ENCODE measurements around the gene LRRC73. TPM values are rescaled to one million over a fixed set of nuclear protein-coding genes. Genes with fewer than 3 reads are reported as not detected.

LRRC73 gene
- total RNA-seq, 1 experiment from 2014 or later: 0.58 TPM

DNA sequence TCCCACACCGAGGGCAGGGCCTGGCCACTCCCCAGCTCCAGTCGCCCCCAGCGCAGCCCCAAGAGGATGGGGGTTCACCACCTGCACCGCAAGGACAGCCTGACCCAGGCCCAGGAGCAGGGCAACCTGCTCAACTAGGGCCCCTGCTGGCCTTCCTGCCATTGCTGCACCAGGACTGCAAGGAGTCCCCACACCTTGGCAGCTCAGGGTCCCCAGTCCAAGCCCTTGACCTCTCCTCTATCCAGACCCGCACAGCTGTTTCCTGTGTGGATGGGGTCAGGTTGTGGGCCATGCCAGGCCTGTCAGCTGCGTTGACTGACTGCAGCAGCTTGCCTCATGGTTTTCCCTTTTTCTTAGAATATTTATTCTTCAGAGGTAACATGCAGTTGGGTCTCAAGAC, 4.4 kb downstream of the LRRC73 start:
- Histone ChIP-seq H3K27ac (ENCODE audit: low read depth, low read length, poor library complexity, severe bottlenecking) (no peak overlapping the region), H3K4me1 (ENCODE audit: insufficient read depth, low read length, poor library complexity, severe bottlenecking) (no peaks in the 10 kb centered on the region), H3K4me3 (ENCODE audit: low read depth, low read length, poor library complexity, severe bottlenecking) (no peak overlapping the region), H3K9me3 (ENCODE audit: low read depth, low read length, poor library complexity, severe bottlenecking) (no peaks in the 10 kb centered on the region), H3K27me3 (replicated peaks; ENCODE audit: insufficient read depth, low read depth, low read length, poor library complexity) (no peaks in the 10 kb centered on the region), H3K36me3 (ENCODE audit: insufficient read depth, low read length, poor library complexity, severe bottlenecking) (peaks cover 27% of the 10 kb centered on the region)
- POLR2A ChIA-PET (ENCODE audit: low non-redundant PET): interaction anchor here (0.6 kb wide), 1 partner anchor 694 kb away, joined by 3 read pairs; no protein-coding TSS in a partner anchor
- no peak for TF ChIP-seq EZH2 (IDR thresholded peaks at IDR 0.05; ENCODE audit: borderline replicate concordance, low read depth, low read length, poor library complexity, severe bottlenecking)
- TF ChIP-seq, protein P1, sequence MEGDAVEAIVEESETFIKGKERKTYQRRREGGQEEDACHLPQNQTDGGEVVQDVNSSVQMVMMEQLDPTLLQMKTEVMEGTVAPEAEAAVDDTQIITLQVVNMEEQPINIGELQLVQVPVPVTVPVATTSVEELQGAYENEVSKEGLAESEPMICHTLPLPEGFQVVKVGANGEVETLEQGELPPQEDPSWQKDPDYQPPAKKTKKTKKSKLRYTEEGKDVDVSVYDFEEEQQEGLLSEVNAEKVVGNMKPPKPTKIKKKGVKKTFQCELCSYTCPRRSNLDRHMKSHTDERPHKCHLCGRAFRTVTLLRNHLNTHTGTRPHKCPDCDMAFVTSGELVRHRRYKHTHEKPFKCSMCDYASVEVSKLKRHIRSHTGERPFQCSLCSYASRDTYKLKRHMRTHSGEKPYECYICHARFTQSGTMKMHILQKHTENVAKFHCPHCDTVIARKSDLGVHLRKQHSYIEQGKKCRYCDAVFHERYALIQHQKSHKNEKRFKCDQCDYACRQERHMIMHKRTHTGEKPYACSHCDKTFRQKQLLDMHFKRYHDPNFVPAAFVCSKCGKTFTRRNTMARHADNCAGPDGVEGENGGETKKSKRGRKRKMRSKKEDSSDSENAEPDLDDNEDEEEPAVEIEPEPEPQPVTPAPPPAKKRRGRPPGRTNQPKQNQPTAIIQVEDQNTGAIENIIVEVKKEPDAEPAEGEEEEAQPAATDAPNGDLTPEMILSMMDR (conservative IDR thresholded peaks at IDR 0.05; ENCODE audit: low read depth, low read length): no peak
- BruUV-seq (replicated peaks): no TSS peak
- CTCF ChIA-PET: interaction anchor here (0.5 to 1.4 kb wide), 8 partner anchors 17 to 334 kb away, joined by 3 to 10 read pairs (median 6); partner anchors contain the start of genes DLK2 and DNPH1
- intact Hi-C loops (cut with micrococcal nuclease; ENCODE audit: unreplicated experiment): loop anchor here (1.0 to 10.0 kb wide), 3 partner anchors 49 to 241 kb away; no protein-coding TSS in a partner anchor
- DNase-seq (ENCODE audit: low spot score): no peak

DNA sequence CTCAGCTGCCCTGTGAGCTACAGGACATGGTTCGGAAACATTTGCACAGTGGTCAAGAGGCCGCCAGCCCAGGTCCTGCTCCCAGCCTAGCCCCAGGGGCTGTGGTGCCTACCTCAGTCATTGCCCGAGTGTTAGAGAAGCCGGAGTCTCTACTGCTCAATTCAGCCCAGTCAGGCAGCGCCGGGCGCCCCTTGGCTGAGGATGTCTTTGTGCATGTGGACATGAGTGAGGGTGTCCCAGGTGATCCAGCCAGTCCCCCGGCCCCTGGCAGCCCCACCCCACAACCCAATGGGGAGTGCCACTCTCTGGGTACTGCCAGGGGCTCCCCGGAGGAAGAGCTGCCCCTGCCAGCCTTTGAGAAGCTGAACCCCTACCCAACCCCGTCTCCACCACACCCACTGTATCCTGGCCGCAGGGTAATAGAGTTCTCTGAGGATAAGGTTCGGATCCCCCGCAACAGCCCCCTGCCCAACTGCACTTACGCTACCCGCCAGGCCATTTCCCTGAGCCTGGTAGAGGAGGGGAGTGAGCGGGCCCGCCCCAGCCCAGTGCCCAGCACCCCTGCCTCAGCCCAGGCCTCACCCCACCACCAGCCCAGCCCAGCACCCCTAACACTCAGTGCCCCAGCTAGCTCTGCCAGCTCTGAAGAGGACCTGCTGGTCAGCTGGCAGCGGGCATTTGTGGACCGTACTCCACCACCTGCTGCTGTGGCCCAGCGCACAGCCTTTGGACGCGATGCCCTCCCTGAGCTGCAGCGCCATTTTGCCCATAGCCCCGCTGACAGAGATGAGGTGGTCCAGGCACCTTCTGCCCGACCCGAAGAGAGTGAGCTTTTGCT, 5.2 kb downstream of the LRRC73 start:
- H3K9me3 ChIP-seq (ENCODE audit: low read depth, low read length, poor library complexity, severe bottlenecking): no peaks in the 10 kb centered on the region
- no peak overlapping the region for H3K27ac ChIP-seq (ENCODE audit: low read depth, low read length, poor library complexity, severe bottlenecking)
- intact Hi-C loops (cut with micrococcal nuclease; ENCODE audit: unreplicated experiment): loop anchor here (10.0 kb wide), 1 partner anchor 240 kb away; no protein-coding TSS in a partner anchor
- TF ChIP-seq, protein P1 (conservative IDR thresholded peaks at IDR 0.05; ENCODE audit: low read depth, low read length): no peak
- TF ChIP-seq EZH2 (IDR thresholded peaks at IDR 0.05; ENCODE audit: borderline replicate concordance, low read depth, low read length, poor library complexity, severe bottlenecking): no peak
- CTCF ChIA-PET: no interaction called here
- H3K4me1 ChIP-seq (ENCODE audit: insufficient read depth, low read length, poor library complexity, severe bottlenecking): no peaks in the 10 kb centered on the region
- DNase-seq (ENCODE audit: low spot score): no peak
- BruUV-seq (replicated peaks): no TSS peak
- peaks cover 33% of the 10 kb centered on the region for H3K36me3 ChIP-seq (ENCODE audit: insufficient read depth, low read length, poor library complexity, severe bottlenecking)
- POLR2A ChIA-PET (ENCODE audit: low non-redundant PET): no interaction called here
- no peak overlapping the region for H3K4me3 ChIP-seq (ENCODE audit: low read depth, low read length, poor library complexity, severe bottlenecking)
- no peaks in the 10 kb centered on the region for H3K27me3 ChIP-seq (replicated peaks; ENCODE audit: insufficient read depth, low read depth, low read length, poor library complexity)

DNA sequence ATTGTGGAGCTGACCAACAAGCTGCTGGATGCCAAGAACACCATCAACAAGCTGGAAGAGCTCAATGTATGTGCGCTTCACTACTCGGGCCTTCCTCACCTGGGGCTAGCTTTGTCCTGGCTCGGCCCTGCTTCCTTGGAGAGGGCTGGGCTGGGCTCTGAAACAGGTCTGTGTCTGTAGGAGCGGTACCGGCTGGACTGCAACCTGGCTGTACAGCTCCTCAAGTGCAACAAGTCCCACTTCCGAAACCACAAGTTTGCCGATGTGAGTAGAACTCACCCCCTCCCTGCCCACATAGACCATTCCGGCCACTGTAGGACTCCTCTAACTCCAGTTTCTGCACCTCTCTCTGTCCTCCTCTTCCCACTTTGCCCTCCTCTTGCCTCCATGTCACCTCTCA, 6.7 kb downstream of the LRRC73 start:
- intact Hi-C loops (cut with micrococcal nuclease; ENCODE audit: unreplicated experiment): loop anchor here (10.0 kb wide), 1 partner anchor 239 kb away; no protein-coding TSS in a partner anchor
- no peaks in the 10 kb centered on the region for H3K27me3 ChIP-seq (replicated peaks; ENCODE audit: insufficient read depth, low read depth, low read length, poor library complexity)
- ChIA-PET POLR2A (ENCODE audit: low non-redundant PET) (no interaction called here), CTCF (interaction anchor here (0.6 kb wide), 1 partner anchor 47 kb away, joined by 4 read pairs; no protein-coding TSS in a partner anchor)
- H3K27ac ChIP-seq (ENCODE audit: low read depth, low read length, poor library complexity, severe bottlenecking): no peak overlapping the region
- DNase-seq (ENCODE audit: low spot score): no peak
- H3K4me1 ChIP-seq (ENCODE audit: insufficient read depth, low read length, poor library complexity, severe bottlenecking): no peaks in the 10 kb centered on the region
- H3K9me3 ChIP-seq (ENCODE audit: low read depth, low read length, poor library complexity, severe bottlenecking): no peaks in the 10 kb centered on the region
- BruUV-seq (replicated peaks): no TSS peak
- H3K4me3 ChIP-seq (ENCODE audit: low read depth, low read length, poor library complexity, severe bottlenecking): no peak overlapping the region
- TF ChIP-seq EZH2 (IDR thresholded peaks at IDR 0.05; ENCODE audit: borderline replicate concordance, low read depth, low read length, poor library complexity, severe bottlenecking): no peak
- peaks cover 48% of the 10 kb centered on the region for H3K36me3 ChIP-seq (ENCODE audit: insufficient read depth, low read length, poor library complexity, severe bottlenecking)

All from A673 (cell line).